ENCODE measurements around the gene KCNJ12.

KCNJ12 gene

DNA sequence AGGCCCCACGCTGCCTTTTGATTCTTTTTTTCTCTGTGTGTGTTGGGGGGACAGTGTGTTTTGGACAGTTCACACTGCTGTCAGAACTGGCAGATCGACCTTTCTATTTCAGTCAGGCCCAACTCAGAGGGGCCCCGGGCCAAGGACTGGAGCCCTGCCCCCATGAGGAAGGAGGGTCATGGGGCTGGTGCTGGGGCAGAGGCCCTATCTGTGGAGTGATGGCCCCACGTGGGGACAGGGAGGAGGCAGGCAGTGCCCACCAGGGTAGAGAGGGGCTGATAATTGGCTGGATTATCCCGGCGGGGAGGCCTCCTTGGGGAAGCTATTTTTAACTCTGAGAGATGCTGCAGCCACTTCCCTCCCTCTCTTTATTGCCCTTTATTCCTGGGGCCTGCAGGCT, 5.7 kb upstream of the KCNJ12 start:
- DNase-seq, result no peak

DNA sequence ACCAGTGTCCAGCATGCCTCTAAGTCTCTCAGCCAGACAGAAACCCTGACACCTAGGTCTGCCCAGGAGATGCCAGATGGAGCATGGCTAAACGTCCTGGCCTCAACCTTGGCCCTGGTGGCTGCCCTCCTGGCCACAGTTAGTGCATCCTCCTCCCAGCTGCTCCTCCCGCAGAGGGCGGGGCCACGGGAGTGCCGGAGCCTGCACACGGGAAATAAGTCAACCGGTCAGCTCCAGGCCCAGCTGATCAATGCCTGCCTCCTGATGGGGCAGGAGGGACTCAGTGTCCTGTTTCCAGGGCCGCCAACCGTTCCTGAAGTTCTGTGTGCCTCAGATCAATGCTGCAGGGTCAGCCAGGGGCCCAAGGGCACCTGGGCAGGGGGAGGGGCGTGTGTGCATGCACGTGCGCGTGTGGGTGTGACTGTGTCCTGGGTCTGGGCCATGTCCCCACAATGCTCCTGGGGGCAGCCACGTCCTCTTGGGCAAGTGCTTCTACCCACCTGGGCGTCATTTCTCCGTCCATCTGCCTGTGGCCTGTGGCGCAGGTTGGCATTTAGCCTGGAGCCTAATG, 4.6 kb upstream of the KCNJ12 start:
- no peak for DNase-seq

DNA sequence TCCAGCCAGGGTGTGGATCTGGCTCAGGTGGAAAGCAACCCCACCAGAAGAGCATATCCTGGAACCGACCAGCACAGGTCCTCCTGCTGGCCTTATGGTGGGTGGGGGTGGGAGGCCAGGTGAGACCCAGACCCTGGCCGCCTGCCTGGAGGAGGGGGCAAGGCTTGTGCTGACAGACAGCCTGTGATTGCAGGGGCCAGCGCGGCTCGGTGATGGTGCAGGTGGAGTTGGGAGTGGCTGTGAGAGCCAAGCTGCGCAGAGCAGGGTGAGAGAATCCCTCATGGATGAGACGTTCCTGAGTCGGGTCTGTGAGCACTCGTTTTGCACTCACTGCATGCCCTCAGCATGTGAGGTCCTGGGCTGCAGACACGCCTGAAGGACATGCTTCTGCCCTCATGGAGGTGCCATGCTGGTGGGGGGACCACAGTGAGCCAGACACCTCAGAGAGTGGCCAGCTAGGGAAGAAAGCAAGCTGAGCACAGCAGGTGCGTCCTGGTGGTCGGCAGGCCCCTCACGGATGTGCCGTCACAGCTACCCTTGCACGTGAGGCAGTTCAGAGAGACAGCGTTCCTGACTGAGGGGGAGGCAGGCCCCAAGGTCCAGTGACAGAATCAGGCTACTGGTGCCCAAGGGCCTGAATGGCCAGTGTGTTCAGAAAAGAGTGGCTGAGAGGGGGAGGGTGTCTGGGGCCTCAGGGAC, 3.8 kb upstream of the KCNJ12 start:
- no peak for DNase-seq

DNA sequence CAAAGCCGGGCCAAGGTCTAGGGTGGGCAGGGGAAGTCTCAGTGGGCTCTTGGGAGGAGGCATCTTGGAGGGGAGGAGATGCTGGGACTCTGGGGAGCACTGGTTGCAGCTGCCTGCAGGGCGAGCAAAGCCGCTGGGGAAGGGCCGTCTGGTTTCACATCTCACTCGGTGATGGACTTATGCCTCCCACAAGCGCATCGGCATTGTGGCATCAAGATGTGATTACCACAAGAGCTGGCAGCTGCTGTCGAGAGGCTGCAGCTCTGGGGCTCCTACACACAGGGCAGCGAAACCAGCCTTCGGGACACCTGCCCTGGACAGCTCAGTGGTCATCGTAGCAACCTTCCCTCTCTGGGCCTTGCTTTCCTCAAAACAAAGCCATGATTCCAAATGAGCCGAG, 3.1 kb upstream of the KCNJ12 start:
- no peak for DNase-seq

DNA sequence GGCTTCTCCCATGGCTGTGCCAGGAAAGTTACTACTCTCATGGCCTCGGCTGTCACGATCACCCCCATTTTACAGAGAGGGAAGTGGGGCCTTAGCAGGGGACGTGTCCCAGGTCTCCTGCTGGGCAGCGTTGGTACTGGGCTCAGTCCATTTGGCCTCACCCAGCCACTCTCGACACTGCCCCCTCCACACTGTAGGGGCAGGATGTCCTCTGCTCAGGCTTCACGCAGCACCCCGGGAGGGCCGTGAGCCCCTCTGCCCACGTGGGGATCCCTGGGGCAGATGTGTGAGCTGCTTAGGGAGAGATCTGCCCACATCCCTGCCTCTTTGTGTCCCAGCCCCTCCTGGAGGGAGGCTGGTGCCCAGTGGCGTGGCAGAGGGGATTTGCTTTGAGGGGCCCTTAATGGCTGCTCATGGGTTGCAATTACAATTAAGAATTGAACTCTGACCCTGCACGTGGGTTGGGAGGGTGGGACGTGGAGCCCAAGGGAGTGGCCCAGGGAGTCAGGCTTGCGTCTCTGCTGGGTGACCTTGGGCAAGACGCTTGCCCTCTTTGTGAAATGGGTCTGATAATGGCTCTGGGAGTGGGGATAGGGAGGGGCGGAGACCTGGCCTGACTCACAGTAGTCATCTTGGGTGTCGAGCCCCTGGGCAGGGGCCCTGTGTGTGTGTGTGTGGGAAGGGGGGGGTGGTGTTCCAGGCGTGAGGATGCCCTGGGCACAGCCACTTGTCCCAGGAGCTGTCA, 2.3 kb upstream of the KCNJ12 start:
- no peak for DNase-seq

DNA sequence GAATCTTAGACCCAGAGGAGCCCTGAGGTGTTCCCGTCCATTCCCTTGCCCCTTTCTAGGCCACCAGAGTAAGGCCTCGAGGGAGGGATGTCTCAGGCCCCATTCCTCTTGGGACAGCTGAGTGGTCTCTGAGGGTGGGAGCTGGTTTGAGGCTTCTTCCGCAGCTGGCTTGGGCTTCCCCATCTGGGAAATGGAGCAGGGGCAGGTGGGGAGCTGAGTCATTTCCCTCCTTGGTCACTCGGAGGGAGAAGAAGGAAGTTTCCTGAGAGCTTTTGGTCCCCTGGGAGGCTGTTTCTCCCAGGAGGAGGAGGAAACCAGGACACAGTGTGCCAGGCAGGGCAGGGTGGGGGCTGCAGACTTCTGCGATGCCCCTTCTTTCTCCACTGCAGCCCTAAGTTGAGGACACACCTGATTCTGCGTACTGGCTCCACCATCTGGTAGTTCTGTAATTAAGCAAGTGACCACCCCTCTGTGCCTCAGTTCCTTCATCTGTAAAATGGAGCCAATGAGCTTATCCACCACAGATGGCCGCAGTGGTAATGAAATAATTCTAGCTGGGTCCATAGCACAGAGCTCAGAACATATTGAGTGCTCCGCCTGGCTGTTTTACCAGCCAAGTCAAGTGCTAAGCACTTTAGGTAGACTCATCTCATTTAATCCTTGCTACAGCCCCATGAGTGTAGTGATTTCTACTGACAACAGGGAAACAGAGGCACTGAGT, 1.6 kb upstream of the KCNJ12 start:
- DNase-seq, result no peak

DNA sequence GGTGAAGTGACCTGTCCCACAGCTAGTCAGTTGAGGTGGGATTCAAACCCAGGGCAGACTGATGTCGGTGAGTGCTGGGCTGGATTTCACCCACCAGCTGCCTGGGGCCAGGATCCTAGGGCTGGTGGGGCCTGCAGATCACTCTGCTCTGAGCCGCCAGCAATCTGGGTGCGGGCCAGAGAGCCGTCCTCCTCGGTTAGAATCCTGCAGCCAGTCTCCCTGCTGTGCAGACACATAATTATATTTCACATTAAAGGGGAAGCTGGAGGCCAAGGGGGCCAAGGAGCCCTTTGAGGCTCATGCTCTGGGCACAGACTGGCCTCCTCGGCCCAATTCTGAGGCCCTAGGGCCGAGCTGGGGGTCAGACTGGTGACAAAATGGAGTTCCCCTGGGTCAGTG, 996 bp upstream of the KCNJ12 start:
- DNase-seq, result no peak

DNA sequence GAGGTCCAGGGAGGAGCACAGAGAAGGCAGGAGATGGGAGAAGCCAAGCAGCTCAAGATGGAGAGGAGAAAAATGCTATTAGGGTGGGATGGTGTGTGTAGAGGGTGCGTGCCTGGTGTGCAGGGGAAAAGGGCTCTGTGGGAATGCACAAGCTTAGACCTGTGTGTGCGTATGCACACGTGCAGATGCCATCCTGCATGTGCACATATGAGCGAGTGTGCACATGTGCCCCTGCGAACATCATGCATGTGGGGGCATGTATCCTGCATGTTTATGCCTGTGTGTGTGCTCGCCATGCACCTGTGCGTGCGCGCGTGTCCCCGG, 438 bp upstream of the KCNJ12 start:
- DNase-seq, result no peak

DNA sequence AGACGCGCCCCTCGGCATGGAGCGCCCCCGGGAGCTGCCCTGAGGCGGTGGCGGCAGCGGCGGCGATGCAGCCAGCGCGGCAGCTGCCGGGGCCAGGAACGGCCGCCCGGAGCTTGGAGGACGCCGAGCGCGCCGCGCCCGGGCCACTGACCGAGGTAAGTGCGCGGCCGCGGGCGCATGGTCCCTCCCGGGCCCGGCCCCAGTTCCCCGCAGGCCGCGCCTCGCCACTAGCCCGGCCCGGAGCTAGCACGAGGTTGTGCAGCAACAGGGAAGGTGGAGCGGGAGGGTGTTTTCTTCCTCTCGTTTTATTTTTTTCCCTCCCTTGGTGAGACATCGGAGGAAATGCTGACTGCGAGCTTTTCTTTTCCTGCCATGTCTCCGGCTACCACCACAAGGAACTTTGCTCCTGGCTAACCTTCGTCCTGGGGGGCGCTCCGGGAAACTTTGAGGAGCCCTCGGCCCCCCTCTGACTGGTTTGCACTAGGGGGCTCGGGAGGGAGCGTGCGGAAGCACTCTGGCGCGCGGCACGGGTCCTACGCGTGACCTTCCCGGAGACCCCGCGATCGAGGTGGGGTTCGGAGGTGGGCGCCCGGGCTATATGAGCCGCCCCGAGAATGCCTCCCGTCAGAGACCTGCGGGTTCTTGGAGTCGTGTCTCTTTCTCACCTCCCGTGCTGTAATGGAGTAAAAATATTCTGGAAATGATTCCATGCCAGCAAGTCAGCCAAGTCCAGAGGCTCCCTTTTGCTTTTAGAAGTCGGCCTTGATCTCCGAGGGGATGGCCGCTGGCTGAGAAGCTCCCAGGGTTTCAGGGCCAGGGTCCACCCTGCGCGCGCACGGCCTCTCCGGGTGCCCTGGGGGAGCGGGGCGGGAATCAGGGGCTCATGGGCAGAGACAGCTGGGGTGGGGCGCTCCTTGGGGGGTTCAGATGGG, 868 bp downstream of the KCNJ12 start:
- DNase-seq, result no peak

DNA sequence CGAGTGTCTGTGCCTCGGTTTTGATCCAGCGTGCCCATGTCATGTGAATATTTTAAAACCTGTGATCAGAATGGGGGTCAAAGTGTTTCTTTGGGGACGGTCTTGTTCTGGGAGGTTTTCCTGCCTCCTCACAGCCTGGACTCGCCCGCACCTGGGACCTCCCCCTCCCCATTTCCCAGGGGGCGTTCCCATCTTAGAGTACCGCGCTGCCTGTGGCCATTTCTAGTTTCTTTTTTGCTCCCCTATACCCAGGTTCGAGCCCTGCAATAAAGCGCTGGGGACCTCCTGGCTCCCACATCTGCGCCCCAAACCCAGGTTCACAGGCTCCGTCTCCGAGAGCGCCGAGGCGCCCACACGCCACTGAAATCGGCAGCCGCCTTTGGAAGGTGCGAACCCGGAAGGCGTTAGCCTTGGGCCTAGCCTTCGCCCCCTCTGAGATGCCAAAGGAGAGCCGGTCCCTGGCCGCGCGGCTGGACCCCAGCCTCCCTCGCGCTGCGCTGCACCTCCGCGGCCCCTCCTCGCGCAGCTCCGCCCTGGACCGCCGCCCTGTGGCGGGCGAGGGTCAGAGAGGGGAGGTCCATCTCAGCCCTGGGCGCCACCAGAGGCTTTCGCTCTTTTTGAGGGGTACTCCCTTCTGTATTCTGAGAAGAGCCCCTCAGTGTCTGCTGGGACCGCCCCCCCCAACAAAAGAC, 1.7 kb downstream of the KCNJ12 start:
- no peak for DNase-seq

DNA sequence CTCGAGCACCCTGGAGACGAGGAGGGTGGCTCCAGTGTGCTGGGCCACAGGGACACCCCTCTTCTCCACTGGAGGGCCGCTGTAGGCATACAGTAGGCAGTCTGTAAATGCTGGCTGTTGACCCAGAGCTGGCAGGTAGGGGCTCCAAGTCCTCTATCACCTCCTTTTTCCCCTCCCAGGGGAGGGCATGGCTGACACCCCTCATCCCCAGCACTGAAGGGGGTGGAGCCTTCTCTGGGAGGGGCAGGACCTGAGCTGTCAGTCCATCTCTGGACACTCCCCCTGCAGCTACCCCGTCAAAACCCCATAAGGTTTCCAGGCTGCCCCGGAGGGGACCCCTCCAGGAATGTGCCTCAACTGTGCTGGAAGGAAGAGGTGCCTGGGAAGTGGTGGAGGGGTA, 2.4 kb downstream of the KCNJ12 start:
- DNase-seq, result no peak

DNA sequence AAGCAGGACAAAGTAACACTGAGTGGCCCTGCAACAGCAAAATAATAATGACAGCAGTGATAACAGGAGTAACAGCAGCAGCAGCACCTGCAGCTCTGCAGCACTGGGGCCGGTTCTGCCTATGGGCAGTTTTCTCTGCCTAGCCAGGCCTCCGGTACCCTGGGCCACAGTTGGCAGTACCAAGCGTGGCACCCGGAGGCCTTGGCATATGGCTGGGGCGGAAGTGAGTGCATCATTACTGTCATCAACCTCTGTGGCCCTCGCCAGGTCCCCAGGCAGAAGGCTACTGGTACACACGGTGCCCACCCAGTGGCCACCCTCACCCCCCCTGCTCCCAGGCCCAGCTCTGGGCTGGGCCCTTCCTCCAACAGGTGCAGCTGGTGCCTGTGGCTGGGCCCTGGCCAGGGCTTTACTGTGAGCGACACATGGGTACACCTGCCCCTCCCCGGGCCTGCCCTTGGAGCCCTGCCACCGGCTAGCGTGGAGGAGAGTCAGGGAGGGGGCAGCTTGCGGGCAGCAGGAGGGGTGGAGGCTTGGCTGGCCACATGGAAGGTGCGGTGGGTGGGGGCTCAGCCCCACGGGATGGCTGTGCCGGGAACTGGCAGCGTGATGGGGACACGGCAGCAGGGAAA, 3.0 kb downstream of the KCNJ12 start:
- DNase-seq, result no peak

DNA sequence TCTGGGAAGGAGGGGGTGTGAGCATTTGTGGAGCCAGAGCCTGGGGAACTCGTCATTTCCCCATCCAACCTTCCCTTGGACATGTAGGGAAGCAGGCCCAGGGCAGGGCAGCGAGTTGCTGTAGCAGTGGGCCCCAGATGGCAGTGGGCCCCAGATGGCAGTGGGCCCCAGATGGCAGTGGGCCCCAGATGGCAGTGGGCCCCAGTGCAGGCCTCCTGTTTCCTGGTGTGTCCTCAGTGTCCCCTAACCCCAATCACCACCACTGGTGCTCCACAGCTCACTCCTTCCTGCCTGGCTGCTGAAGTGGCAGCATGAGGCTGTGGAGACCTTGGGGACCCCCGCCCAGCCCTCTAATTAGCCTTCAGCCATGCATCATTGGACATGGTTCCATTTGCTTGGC, 4.5 kb downstream of the KCNJ12 start:
- DNase-seq, result no peak

DNA sequence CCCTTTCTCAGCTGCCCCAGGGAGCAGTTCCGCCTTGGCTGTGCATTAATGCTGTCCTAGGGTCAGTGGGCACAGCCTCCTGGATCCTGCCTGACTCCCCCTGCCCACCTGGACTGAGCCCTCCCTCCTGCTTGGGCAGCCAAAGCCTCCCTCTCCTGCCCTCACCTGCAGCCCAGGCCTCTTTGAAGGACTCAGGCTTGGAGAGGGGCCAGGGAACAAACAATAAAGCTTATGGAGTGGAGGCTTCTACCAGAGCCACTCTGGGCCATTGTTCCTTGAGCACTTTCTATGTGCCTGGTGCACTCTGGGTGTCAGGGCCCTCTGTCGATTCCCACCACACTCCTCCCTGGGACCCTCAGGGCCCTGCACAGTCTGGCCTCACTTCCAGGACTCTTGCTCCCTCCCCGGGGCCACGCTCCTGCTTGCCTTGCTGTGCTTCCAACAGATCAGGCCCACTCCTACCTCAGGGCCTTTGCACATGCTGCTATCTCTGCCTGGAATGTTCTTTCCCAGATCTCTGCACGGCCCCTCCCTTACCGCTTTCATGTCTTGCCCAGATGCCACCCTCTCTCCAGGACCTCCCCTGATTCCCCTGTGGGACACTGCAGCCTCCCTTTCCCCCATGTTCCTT, 5.0 kb downstream of the KCNJ12 start:
- no peak for DNase-seq

DNA sequence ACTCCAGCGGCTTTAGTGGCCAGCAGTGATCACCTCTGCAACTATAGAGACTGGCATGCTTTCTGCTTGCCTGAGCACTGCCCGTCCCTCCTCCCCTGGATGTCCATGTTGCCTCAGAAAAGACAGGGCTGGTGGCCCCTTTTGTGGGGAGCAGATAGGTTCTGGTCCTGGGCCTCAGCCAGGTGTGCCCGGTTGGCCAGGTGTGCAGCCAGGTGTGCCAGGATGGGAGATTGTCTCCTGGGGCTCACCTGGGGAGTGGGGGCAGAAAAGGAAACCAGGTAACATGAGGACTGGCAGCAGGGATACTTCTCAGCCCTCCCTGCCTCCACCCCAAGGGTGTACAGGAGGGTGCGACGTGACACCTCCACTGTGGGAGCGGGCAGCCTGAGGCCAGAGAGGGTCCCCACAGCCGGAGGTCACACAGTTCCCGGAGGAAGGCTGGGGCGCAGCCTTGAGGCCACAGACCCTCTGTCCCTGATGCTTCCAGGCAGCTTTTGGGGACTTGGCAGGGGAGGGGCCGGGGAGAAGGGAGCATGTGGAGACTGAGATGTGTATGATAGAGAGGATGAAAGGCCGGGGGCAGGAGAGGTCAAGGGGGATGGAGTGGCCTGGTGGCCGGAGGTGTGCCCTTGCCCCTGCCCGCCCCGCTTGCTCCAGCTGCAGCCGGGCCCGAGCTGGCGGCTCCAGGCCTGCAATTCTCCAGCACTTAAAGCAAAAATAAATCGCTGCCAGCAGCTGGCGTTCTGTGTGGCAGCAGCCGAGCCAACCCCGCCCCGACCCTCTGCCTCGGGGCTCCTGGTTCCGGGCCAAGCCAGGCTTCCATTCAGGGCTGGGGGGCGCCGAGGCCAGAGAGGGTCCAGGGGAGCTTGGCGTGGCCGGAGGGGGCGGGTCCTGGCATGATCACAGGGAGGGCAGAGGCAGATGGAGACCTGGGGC, 6.7 kb downstream of the KCNJ12 start:
- DNase-seq, result no peak

DNA sequence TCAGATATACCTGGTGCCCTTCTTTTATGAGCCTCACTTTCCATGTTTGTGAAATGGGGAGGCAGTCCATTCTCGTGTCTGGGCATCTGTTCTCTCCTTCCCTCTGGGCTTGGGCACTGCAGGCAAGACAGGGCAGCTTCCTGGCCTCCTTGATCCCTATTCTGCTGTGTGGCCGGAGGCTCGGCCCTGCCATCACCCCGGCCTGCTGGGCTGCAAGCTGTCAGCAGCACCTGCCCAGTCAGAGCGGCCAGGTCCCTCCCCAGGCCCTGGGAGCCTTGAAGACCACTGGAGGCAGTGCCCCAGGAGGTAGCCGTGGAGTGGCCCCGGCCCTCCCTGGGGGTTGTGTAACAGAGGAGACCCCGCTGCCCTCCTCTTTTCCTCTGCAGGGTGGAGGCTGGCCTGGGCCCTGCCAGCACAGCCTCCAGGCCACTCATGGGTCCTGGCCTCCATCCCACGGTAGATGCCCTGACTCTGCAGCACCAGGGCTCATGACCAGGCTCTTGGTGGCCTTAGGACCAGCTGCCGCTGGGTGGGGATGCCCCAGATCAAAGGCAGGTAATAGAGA, 9.2 kb downstream of the KCNJ12 start:
- no peak for DNase-seq

DNA sequence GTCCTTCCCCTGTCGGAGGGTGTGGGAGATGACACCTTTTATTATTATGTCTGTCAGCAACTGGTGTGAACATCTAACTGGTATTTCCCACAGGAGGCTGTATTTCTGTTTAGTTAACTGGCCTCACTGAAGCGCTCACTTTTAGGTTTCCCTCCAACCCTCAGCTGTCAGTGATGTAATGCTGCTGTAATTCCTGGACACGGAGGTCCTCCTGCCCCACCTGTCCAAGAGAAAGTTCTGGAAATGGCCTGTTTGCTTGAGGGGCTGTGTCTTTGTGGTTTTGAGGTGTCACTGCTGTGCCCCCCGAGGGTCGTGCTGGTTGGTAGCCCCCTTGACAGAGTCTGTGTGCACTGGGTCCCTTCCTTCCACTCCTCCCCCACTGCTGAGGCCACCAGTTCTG, 11.5 kb downstream of the KCNJ12 start:
- DNase-seq, result no peak

DNA sequence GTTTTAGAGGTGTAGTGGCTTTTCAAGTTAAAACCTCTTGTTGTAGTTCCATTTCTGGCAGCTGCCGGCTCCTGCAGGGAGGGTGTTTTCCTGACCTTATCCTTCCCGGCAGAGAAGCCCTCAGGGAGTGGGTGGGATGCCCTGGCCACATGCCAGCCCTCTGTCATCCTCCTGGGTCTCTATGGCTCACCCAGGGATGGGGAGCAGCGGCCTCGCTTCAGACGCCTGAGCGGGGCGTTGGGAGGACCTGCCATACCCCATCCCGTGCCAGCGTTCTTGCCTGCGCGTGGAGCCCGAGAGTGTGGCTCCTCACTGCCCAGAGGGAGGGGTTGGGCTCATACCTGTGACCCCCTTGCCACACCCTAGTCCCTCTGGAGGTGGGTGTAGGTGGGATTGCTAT, 11.9 kb downstream of the KCNJ12 start:
- DNase-seq, result no peak

DNA sequence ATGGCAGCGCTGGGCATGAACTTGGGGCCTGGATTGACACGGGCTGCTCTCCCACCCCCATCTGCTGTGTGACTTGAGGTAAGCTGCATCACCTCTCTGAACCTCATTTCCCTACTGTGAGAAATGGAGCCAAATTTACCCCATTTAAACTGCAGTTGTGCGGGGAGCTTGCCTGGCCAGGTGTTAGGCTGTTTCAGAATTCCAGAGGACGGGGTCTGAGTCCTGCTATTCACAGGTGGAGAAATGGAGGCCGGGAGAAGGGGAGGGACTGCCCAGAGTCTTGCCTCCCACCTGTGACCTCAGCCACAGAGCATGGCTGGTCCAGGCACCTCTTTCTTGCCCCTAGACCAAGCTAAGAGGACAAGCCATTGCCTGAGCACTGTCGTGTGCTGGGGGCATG, 12.8 kb downstream of the KCNJ12 start:
- DNase-seq, result no peak

DNA sequence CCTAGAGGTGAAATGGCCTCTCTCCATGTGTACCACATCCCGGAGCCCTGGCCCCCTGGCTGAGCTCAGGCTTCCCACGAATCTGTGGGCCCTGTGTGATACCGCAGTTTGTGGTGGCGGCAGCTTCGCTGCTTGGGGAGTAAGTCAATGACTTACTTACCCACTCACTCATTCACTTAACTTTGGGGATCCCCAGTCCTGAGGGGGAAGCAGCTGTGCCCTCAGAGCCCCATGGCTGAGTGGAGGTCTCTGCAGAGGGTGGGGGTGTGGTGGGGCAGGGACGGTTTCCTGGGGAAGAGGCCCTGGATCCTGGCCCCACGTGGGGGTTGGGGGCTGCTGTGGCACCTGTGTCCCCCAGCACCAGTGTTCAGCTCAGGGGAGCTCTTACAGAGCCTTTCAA, 13.2 kb downstream of the KCNJ12 start:
- DNase-seq, result no peak
